ENCODE results near the gene ZNF79.

Gene ZNF79

DNA sequence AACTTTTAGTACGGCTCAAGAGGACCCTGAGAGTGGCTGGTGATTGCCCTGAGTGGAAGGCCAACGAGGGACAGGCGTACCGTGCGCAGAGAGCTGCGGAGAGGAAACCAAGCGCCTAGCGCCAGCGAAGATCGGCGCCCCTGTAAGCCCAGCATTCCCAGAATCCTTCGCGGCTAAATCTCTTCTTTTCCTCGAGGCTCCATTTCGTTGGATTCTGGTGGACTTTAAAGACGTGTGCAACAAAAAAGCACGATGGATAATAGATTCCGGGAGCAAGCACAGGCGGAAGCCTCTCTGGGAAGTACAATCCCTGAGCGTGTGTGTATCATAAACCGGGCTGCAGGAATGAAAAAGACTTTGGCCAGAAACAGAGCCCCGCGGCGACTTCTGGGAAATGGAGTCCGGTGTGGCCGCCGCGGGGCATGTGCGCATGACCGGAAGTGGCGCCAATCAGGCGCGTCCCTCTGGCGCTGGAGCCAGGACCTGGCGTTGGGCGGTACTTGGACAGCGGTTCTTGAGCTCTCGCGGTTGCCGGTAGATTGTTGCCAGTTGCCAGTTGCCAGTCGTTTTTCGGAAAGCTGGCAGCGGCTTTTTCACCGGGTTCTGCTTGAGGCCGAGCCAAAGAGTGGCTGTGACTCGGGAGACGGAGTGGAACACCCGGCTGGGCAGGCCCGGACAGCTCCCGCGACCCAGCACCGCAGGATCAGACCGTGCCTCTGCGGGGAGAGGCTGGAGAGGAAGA is at the start of gene ZNF79:
Gene ZNF79 (plus strand): TSS at position 449 of the 742 bp plus-strand sequence. CDS start 406 bp downstream, outside the sequence.
- peak; percentile 89 to 90 for DNase-seq (ENCODE audit: extremely low read depth in 1 of 2, low read depth in 1 of 2)

GRCh38 chr9:127380479-127380878 is 43.7 kb upstream of the ZNF79 start:
- DNase-seq (ENCODE audit: extremely low read depth in 1 of 2, low read depth in 1 of 2) = no peak

GRCh38 chr9:127382541-127382940 is 41.6 kb upstream of the ZNF79 start:
- DNase-seq (ENCODE audit: extremely low read depth in 1 of 2, low read depth in 1 of 2) = no peak

GRCh38 chr9:127384016-127384730 is 40.0 kb upstream of the ZNF79 start:
- no peak for DNase-seq (ENCODE audit: extremely low read depth in 1 of 2, low read depth in 1 of 2)

DNA sequence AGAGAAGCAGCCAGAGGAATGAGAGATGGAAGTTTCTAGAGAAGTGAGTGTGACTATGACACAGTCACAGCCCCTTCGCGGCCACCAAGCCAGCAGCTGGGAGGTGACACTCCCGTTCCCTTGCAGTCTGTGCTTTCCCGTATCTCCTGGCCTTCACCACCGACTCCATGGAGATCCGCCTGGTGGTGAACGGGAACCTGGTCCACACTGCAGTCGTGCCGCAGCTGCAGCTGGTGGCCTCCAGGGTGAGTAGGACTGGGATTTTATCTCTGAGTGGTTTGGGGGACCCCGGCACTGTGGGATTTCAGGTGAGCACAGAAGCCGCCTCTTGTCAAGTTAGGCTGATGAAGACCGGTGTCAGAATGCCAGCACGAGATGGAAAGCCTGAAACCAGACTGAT is 39.3 kb upstream of the ZNF79 start:
- DNase-seq (ENCODE audit: extremely low read depth in 1 of 2, low read depth in 1 of 2) = no peak

DNA sequence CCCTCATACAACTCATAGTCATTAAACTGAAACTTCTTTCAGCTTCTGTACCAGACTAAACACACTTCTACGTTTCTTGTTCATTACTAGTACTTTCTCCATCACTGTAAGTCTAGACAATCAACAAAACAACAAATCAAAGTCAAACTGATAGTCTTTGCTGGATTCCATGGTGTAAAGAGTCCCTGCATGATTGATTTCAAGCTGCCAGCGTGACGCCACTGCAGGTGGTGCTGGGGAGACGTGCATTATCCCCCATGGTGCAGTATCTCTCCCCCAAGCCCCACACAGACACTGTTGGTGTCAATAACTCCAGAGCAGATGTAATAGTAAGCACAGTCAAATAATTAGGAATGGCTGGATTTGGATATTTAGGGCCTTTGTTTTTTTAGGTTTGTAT is 37.9 kb upstream of the ZNF79 start:
- DNase-seq (ENCODE audit: extremely low read depth in 1 of 2, low read depth in 1 of 2) = no peak

DNA sequence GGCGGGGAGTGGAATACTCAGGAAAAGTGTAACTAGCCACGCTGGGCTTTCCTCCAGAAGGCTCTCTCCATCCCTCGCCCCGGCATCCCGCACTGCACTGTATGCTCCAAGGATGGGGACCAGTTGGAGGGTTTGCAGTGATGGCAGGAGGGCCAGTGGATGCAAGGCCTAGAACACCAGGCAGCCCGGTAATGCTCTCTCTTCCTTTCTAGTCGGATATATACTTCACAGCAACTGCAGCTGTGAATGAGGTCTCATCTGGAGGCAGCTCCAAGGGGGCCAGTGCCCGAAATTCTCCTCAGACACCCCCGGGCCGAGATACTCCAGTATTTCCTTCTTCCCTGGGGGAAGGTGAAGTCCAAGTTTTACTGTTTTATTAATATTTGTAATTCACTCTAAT is 37.2 kb upstream of the ZNF79 start:
- no peak for DNase-seq (ENCODE audit: extremely low read depth in 1 of 2, low read depth in 1 of 2)

DNA sequence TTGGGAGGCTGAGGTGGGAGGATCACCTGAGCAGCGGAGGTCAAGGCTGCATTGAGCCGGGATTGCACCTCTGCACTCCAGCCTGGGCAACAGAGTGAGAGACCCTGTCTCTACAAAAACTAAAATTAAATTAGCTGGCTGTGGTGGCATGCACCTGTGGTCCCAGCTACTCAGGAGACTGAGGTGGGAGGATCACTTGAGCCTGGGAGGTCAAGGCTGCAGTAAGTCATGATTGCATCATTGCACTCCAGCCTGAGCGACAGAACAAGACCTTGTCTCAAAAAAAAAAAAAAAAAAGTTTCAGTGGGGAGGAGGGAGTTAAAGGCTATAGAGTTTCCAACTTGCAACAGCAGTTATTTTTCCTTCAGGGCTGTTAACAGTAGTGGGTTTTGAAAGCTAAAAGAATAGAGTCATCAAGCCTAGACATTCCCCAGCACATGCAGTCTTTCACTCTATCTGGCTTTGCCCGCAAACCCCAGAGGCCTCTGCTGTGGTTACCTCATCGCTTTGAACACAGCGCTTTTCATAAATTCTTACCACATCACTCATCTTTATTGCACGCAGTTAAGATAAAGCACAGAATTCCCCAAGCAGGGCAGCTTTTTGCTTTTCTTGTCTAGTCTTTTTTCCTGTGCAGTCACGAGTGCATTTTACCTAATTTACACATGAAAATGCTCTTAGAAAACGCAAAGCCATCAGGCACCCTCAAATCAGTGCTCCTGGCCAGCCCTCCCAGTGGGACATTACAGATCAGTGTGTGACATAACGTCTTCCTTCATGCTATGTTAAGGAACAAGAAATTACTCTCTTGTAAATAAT is 35.9 kb upstream of the ZNF79 start:
- peak; percentile 52 to 78 for DNase-seq (ENCODE audit: extremely low read depth in 1 of 2, low read depth in 1 of 2)

GRCh38 chr9:127388856-127389238 is 35.3 kb upstream of the ZNF79 start:
- DNase-seq (ENCODE audit: extremely low read depth in 1 of 2, low read depth in 1 of 2) = no peak

- DNase-seq (ENCODE audit: extremely low read depth in 1 of 2, low read depth in 1 of 2) = no peak
Measured at GRCh38 chr9:127389381-127390247, 34.6 kb upstream of the ZNF79 start.

GRCh38 chr9:127390248-127390545 is 34.0 kb upstream of the ZNF79 start:
- no peak for DNase-seq (ENCODE audit: extremely low read depth in 1 of 2, low read depth in 1 of 2)

GRCh38 chr9:127390563-127390962 is 33.6 kb upstream of the ZNF79 start:
- no peak for DNase-seq (ENCODE audit: extremely low read depth in 1 of 2, low read depth in 1 of 2)

DNA sequence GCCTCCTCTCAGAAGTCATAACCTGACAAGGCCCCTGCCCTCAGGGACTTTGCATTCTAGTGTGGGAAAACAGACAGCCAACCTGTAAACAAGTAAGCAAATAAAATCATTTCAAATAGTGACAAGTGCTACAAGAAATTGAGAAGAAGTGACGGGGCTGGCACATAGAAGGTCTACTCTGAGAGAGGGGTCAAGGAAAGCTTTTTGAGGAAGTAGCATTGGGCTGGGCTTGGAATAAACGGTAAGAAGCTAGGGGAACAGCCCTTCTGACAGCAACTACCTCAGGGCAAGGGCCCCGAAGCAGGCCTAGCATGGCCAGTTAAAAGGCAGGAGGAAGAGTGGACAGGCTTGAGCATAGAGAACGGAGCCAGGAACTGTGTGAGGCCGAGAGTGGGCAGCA is 32.0 kb upstream of the ZNF79 start:
- no peak for DNase-seq (ENCODE audit: extremely low read depth in 1 of 2, low read depth in 1 of 2)

DNA sequence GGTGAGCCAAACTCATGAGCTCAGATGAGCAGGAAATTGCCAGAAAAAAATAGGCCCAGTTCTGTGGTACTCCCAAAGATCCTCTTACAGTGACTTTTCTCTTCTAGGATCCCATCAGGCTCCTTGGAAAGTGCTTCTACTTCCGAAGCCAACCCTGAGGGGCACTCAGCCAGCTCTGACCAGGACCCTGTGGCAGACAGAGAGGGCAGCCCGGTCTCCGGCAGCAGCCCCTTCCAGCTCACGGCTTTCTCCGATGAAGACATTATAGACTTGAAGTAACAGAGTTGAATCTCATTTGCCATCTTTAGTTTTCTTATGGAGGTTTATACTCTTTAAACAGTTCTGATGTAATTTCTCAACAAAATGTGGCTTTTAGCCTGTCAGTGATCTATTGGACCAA is 31.2 kb upstream of the ZNF79 start:
- DNase-seq (ENCODE audit: extremely low read depth in 1 of 2, low read depth in 1 of 2) = no peak

DNA sequence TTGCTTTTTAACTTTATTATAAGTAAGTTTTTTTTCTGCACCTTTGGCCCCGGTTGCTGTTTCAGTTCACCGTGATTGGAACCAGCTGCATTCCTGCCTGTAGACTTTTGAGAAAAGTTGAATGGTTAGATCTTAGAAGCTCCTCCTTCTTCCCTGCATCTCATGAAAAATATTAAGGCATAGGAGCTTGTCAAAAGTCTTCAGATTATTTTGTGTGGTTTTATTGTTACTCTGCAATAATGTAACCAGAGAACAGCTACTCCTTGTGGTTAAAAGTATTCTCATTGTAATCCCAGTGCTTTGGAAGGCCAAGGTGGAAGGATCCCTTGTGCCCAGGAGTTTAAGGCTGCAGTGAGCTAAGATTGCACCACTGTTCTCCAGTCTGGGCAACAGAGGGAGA is 30.5 kb upstream of the ZNF79 start:
- DNase-seq (ENCODE audit: extremely low read depth in 1 of 2, low read depth in 1 of 2) = no peak

- no peak for DNase-seq (ENCODE audit: extremely low read depth in 1 of 2, low read depth in 1 of 2)
Measured at GRCh38 chr9:127395497-127396252, 28.5 kb upstream of the ZNF79 start.

- DNase-seq (ENCODE audit: extremely low read depth in 1 of 2, low read depth in 1 of 2) = no peak
Measured at GRCh38 chr9:127396253-127396807, 27.9 kb upstream of the ZNF79 start.

GRCh38 chr9:127396808-127397645 is 27.2 kb upstream of the ZNF79 start, which contains the start of gene SLC2A8:
Gene SLC2A8 (plus strand): TSS chr9:127397169. CDS start chr9:127397231, 62 bp downstream.
- DNase-seq (ENCODE audit: extremely low read depth in 1 of 2, low read depth in 1 of 2) = peak; percentile 79 to 94

Measured in stimulated activated CD8-positive, alpha-beta memory T cell treated with anti-CD3 and anti-CD28 coated beads, Interleukin-7, amount 100 ng/mL, for 48 hours (primary cell).